ENCODE measurements around the gene ISCU. TPM values are rescaled to one million over a fixed set of nuclear protein-coding genes. Genes with fewer than 3 reads are reported as not detected.

ISCU gene
- total RNA-seq, 2 donors from 2014 or later = 63.1 to 66.0 TPM

DNA sequence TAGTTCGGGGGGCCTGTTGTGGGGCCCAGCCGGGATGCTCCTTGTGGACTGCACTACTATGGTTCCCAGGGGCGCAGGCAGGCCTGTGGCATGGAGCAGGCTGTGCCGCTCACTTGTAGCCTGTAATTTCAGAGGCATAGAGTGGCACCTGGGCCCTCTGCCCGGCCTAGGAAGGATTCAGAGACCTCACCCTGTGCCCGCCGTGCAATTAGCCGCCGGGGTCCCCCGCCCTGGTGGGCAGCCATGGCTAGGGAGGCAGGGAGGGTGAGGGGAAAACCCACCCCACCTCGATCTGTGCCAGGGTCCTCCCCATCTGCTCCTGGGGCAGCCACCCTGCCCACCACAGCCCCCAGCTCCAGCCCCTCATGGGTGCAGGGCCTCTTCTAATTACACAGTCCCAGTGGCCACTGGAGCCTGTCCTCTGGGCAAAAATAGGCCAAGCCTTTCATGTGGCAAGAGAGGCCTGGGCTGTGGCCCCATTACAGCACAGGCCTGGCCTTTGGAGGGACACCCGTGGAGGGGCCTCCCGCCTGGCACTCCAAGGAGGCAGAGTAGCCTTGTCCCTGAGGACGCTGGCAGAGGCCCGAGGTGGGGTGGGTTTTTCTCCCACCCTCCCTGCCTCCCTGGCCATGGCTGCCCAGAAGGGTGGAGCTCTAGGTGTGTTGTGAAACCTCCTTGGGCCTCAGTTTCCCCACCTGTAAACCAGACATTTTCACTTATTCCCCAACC lies 40.7 kb downstream of the ISCU start:
- no peak overlapping the region for H3K4me3 Mint-ChIP-seq
- no peaks in the 10 kb centered on the region for H3K4me1 Mint-ChIP-seq
- no peaks in the 10 kb centered on the region for H3K9me3 ChIP-seq (ENCODE audit: control insufficient read depth, low read length)
- no peaks in the 10 kb centered on the region for H3K36me3 ChIP-seq (ENCODE audit: control insufficient read depth, insufficient read depth, low read length)
- TF ChIP-seq, protein P1, sequence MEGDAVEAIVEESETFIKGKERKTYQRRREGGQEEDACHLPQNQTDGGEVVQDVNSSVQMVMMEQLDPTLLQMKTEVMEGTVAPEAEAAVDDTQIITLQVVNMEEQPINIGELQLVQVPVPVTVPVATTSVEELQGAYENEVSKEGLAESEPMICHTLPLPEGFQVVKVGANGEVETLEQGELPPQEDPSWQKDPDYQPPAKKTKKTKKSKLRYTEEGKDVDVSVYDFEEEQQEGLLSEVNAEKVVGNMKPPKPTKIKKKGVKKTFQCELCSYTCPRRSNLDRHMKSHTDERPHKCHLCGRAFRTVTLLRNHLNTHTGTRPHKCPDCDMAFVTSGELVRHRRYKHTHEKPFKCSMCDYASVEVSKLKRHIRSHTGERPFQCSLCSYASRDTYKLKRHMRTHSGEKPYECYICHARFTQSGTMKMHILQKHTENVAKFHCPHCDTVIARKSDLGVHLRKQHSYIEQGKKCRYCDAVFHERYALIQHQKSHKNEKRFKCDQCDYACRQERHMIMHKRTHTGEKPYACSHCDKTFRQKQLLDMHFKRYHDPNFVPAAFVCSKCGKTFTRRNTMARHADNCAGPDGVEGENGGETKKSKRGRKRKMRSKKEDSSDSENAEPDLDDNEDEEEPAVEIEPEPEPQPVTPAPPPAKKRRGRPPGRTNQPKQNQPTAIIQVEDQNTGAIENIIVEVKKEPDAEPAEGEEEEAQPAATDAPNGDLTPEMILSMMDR (conservative IDR thresholded peaks at IDR 0.05) = no peak
- H3K27me3 ChIP-seq (ENCODE audit: control insufficient read depth, insufficient read depth, low read length, poor library complexity, severe bottlenecking) = no peaks in the 10 kb centered on the region
- no peak overlapping the region for H3K4me3 ChIP-seq (ENCODE audit: low read length)
- H3K27ac Mint-ChIP-seq = no peak overlapping the region
- WGBS, 2 experiments (ENCODE audit: insufficient coverage in 1 of 2, insufficient read length in 1 of 2) = 92 to 98% methylated on average over 7 to 15 of the region's 15 CpGs
- H3K4me1 ChIP-seq (ENCODE audit: control insufficient read depth, insufficient read depth, low read length) = no peaks in the 10 kb centered on the region
- no peak for DNase-seq
- H3K36me3 Mint-ChIP-seq (ENCODE audit: low read depth) = no peaks in the 10 kb centered on the region
- H3K9me3 Mint-ChIP-seq = no peaks in the 10 kb centered on the region
- no peak overlapping the region for H3K27ac ChIP-seq (ENCODE audit: low read depth, low read length)
- H3K27me3 Mint-ChIP-seq (ENCODE audit: insufficient read depth) = peaks cover 2% of the 10 kb centered on the region
- H3K9ac ChIP-seq (ENCODE audit: extremely low read depth, low read length, poor library complexity, severe bottlenecking) = no peak overlapping the region

DNA sequence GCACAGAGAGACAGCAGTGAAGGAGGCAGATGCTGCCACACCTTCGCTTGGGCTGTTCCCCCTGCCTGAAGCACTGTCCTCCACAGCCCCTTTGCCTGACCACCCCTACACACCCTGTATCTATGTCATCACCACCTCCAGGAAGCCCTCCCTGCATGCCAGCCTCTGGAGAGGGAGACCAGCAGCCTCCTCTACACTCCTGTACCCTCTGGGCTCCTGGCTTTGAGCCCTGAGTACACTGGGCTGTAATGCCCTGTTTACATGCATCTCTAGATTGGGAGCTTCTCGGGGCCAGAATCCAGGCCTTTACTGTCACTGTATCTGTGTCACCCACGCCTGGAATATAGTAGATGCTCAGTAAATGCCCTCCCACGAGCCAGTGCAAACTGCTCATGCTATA lies 41.3 kb downstream of the ISCU start:
- H3K4me3 Mint-ChIP-seq = no peak overlapping the region
- Histone ChIP-seq H3K27ac (ENCODE audit: low read depth, low read length) (no peak overlapping the region), H3K36me3 (ENCODE audit: control insufficient read depth, insufficient read depth, low read length) (no peaks in the 10 kb centered on the region), H3K4me3 (ENCODE audit: low read length) (no peak overlapping the region), H3K27me3 (ENCODE audit: control insufficient read depth, insufficient read depth, low read length, poor library complexity, severe bottlenecking) (no peaks in the 10 kb centered on the region), H3K9me3 (ENCODE audit: control insufficient read depth, low read length) (no peaks in the 10 kb centered on the region), H3K4me1 (ENCODE audit: control insufficient read depth, insufficient read depth, low read length) (no peaks in the 10 kb centered on the region), H3K9ac (ENCODE audit: extremely low read depth, low read length, poor library complexity, severe bottlenecking) (no peak overlapping the region)
- H3K9me3 Mint-ChIP-seq = no peaks in the 10 kb centered on the region
- no peak for DNase-seq
- WGBS, 2 experiments (ENCODE audit: insufficient coverage in 1 of 2, insufficient read length in 1 of 2) = 90 to 95% methylated on average over 4 of the region's 4 CpGs
- H3K27me3 Mint-ChIP-seq (ENCODE audit: insufficient read depth) = peaks cover 2% of the 10 kb centered on the region
- no peak overlapping the region for H3K27ac Mint-ChIP-seq
- no peaks in the 10 kb centered on the region for H3K36me3 Mint-ChIP-seq (ENCODE audit: low read depth)
- no peaks in the 10 kb centered on the region for H3K4me1 Mint-ChIP-seq
- TF ChIP-seq, protein P1 (conservative IDR thresholded peaks at IDR 0.05) = no peak

DNA sequence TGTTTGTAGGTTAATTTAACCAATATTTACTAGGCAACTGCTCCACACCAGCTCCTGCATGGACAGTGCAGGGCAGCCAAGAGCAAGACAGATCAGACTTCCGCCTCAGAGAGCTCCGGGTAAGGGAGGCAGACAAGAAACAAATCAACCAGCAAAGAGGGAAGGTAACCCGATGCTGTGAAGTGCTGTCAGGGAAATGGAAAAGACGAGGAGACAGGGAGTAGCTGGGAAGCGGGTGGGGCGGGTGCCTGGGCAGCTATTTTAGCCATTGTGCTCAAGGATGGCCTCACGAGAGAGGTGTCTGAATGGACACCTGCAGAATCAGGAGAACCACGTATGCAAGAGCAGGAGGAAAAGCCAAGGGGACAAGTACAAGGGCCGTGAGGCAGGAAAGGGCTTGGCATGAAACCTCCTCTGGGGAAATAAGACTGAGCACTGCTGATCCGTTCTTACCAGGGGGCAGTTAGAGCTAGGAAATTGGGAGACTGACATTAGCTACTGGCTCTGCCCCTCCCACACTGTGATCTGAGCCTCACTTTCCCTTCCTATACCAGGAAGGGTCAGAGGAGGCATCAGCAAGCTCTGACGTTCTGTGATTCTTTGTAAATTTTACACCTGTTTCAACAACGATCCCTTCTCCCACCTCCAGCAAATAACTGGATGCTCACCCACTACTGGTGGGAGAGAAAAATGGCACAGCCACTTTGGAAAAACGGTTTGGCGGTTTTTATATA lies 42.0 kb downstream of the ISCU start:
- H3K27ac Mint-ChIP-seq = peak overlapping the region; percentile 6
- no peak overlapping the region for H3K4me3 Mint-ChIP-seq
- H3K9me3 Mint-ChIP-seq = no peaks in the 10 kb centered on the region
- no peak for DNase-seq
- no peak overlapping the region for H3K27ac ChIP-seq (ENCODE audit: low read depth, low read length)
- TF ChIP-seq, protein P1 (conservative IDR thresholded peaks at IDR 0.05) = no peak
- H3K36me3 Mint-ChIP-seq (ENCODE audit: low read depth) = no peaks in the 10 kb centered on the region
- H3K9ac ChIP-seq (ENCODE audit: extremely low read depth, low read length, poor library complexity, severe bottlenecking) = no peak overlapping the region
- no peaks in the 10 kb centered on the region for H3K36me3 ChIP-seq (ENCODE audit: control insufficient read depth, insufficient read depth, low read length)
- no peaks in the 10 kb centered on the region for H3K9me3 ChIP-seq (ENCODE audit: control insufficient read depth, low read length)
- no peak overlapping the region for H3K4me3 ChIP-seq (ENCODE audit: low read length)
- no peaks in the 10 kb centered on the region for H3K4me1 ChIP-seq (ENCODE audit: control insufficient read depth, insufficient read depth, low read length)
- H3K27me3 Mint-ChIP-seq (ENCODE audit: insufficient read depth) = no peaks in the 10 kb centered on the region
- H3K27me3 ChIP-seq (ENCODE audit: control insufficient read depth, insufficient read depth, low read length, poor library complexity, severe bottlenecking) = no peaks in the 10 kb centered on the region
- H3K4me1 Mint-ChIP-seq = no peaks in the 10 kb centered on the region
- WGBS, 2 experiments (ENCODE audit: insufficient coverage in 1 of 2, insufficient read length in 1 of 2) = 63 to 73% methylated on average over 12 to 14 of the region's 14 CpGs

Data from endodermal cell (in vitro differentiated cells).